Measurements from ENCODE around the gene DCTN2.

Gene DCTN2

DNA sequence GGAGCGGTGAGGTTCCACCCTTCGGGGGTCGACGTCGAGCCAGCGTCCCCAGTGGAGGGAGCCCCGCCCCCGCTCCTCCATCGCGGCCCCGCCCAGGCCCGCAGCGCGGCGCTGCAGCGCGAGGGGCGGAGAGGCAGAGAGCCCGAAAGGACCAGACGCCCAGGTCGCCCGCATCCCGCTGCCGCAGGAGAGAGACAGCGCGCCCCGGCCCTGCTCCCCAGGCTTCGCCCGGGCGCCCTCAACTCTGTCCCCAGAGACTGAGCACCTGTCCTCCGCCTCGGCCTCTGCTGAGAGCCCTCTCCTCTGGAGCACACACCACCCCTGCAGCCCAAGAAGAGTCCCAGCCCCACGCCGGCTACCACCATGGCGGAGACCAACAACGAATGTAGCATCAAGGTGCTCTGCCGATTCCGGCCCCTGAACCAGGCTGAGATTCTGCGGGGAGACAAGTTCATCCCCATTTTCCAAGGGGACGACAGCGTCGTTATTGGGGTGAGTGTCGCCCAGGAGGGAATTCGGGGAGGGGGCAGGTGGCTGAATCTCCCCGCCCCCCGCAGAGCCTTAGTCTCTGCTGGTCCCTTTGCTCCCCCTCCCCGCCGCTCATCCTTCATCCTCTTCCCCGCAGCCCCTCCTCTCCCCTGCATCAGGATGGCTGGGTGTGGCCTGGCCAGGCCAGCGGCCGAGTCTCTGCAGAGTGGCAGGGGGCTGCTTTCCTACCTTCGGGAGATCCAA is 3.1 kb upstream of the DCTN2 start, which contains the start of gene KIF5A:
Gene KIF5A (plus strand): TSS at position 136 of the 732 bp plus-strand sequence. CDS start 228 bp downstream, at position 364.
- peak; percentile 50 to 56 for DNase-seq (ENCODE audit: low read depth in 2 of 2)

DNA sequence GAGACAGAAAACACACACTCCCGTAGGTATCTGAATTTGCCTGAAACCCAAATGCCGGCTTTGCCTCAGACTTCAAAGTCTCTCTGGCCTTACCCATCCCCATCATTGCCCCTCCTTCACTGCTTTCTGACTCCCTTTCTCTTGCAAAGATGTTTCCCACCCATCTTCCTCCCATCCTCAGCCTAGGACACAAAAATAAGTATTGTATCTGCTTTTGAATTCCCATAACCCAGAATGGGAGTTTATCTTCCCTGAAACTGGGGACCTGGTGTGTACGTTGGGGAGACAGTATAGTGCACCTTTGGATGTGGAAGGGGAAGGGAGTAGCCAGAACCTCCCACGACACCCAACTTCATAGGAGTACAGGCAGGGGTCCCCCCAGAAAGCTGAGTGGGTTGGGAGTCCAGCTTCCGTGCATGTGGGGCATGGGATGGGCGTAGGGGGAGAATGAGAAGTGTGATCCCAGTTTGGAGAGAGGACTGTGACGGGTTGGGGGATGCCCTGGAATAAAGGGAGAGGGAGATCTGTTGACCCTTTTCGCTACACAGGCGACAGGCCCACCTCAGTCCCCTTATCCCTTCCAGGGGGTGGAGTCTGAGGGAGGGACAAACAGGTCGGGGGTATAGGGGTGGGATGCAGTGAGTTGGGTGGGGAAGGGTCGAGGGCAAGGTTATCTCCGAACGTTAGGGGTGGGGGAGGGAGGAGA is 2.4 kb upstream of the DCTN2 start:
- no peak for DNase-seq (ENCODE audit: low read depth in 2 of 2)

DNA sequence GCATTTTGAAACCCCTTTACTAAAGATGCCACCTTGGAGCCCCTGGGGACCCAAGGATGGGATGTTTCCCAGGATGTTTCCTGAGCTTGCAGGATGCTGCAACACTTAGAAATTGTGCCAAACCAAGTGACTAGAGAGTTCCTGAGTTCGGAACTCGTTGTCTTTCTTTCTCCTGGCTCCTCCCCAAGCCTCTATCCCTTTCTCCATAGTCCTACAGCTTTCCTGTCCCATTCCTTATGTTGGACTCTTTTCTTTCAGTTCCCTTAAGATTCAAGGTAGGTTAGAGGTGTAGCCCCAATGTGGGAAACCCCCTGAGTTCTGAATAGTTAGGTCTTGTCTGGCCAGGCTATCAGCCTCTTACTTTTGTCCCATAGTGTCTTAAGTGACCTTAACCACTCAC is 1.5 kb upstream of the DCTN2 start:
- no peak for DNase-seq (ENCODE audit: low read depth in 2 of 2)

DNA sequence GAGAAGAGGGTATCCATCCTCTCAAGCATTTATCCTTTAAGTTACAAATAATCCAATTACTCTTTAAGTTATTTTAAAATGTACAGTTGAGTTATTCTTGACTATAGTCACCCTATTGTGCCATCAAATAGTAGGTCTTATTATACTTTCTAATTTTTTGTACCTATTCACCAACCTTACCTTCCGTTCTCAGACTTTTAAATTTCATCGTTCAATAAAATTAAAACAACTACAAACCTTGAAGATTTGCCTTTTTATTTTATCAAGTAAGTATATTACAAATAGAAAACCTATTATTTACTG is 972 bp upstream of the DCTN2 start:
- no peak for DNase-seq (ENCODE audit: low read depth in 2 of 2)

DNA sequence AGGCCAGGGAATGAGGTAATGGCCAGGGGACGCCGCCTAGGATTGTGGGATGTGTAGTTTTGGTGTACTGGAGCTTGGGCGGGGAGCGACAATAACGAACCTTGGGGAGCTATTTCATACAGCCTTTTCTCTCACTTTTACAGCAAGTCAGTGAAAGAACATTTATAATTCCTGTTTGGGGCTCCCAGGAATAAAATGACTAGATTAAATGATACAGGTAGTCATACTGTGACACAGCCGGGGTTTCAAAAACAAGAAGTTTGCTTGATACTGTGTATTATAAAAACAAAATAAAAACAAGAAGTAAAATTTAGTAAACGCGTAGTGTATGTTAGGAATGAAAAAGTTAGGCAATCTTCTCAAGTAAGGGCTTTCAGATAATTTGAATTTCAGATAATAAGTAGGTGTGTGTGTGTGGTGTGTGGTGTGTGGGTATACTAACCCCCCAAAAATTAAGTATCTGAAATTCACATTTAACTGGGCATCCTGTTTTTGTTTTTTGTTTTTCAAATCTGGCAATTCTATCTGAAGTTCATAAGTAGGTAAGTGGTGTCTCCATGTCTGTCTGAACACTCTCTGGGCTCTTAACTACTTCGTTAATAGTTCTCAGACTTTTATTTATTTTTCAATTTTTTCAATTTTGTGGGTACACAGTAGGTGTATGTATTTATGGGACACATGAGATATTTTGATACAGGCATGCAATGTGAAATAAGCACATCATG is 458 bp upstream of the DCTN2 start:
- no peak for DNase-seq (ENCODE audit: low read depth in 2 of 2)

DNA sequence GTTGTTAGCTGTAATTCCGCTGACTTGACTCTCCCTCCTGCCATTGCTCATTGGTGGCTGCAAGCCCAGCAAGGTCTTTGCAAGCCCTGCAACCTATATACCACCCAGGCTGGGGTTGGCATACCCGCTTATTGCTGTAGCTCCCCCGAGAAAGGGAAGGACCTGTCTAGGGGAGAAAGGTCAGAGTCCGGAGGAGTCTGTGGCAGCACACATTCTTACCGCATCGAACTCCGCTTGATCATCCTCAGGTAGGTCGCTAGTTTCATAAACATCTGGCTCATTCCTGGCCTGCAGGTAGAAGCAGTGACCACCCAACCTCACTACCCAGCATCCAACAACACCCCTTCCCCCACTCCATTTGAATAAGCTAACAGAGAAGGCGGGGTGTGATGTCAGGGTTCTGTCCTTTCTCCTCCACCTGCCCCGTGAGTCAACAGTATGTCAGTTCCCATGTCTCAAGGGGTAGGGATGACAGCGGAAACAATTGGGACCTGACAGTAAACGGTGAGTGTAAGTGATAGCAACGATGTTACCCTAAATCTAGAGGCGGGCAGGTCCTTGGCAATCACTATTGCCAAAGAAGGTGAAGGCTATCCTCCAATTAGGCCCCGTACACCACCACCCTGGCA is 1.1 kb downstream of the DCTN2 start:
- DNase-seq (ENCODE audit: low read depth in 2 of 2), result no peak

DNA sequence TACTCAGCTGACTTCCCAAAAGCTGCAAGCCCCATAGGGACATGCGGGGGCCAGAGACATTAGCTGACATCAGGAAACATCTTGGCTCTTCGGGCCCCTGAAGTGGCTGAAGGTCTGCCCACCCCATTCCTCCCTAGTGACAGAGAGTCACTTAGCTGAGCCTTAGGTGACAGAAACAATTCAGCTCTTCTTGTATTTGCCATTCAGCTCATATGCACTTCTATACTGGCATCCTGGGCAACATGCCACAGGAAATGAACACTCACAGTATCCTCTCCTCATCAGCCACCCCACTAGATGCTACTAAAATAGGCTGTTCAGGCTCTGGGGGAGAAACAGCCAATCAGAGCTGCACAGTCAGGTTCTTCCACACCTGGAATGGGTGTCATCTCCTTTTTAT is 3.4 kb downstream of the DCTN2 start:
- DNase-seq (ENCODE audit: low read depth in 2 of 2), result no peak

DNA sequence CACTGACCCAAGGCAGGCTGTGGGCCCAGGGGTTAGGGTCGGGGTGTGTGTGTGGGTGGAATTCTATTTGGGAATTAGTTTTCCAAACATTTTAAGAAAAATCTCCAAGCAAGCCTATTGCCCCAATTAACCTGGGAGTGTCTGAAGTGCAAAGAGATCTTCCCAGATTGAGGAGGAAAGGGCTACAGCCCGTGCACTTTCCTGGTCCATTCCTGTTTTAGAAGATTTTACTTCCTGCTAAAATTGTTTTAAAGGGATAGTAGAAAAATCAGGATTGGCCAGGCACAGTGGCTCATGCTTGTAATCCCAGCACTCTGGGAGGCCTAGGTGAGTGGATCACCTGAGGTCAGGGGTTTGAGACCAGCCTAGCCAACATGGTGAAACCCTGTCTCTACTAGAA is 5.3 kb downstream of the DCTN2 start:
- no peak for DNase-seq (ENCODE audit: low read depth in 2 of 2)

DNA sequence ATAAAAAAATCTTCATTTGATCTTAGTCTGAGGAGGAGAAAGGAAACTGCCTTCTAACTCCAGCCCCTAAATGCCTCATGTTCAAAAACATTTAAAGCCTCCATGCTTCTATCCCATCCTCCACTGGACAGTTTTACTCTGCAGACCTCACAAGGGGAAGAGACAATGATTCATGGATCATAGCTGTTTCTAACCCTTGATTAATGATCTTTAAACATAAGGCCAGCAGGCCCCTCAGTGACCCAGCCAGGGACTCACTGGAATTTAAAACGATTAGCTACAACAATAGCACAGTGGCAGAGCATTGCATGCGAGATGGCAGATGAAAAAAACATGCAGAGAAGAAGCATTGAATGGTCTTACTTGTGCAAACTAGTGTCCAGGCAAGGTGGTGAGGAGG is 6.0 kb downstream of the DCTN2 start:
- no peak for DNase-seq (ENCODE audit: low read depth in 2 of 2)

DNA sequence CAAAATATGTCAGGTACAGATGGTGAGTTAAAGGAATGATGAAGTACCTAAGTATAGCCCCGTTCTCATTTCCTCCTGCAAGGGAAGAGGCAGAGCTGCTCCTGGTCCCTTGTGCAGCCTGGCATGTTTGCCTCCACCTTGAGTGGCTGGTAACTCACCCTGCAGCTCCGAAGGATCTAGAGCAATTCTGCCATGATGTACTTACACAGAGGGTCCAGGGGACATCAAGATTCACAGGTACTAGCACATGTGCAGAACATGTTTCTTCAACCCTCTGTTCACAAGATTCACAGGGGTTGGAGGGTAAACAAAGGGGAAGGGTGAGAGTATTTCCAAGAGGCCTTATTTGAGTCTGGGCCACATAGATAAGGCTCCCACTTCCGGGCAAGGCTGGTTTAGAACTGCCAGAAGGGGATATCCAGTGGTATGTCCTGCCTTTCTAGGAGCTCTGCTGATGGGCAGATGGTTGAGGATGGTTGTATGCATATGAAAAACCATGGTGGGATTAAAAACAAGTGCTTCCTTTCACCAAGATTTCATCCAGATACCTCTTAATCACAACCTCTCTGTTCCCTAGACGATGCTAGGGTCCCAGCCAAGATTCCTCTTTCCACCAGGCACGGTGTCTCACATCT is 7.7 kb downstream of the DCTN2 start:
- DNase-seq (ENCODE audit: low read depth in 2 of 2), result no peak

DNA sequence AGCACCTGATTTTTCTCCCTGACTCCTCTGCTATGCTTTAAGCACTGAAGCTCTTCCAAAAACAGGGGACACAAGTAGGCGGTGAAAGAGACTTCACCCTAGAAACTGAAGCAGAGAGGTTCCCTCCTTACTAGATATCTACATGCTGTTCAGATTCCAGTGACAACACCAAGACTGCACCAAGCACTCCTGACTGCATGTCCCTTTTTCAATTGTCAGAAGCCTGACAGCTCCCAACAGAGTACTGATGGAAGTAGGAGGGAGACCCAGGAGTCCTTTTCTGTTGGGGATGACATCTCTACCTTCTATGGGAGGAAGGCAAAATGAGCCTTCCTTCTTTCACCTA is 10.4 kb downstream of the DCTN2 start:
- no peak for DNase-seq (ENCODE audit: low read depth in 2 of 2)

DNA sequence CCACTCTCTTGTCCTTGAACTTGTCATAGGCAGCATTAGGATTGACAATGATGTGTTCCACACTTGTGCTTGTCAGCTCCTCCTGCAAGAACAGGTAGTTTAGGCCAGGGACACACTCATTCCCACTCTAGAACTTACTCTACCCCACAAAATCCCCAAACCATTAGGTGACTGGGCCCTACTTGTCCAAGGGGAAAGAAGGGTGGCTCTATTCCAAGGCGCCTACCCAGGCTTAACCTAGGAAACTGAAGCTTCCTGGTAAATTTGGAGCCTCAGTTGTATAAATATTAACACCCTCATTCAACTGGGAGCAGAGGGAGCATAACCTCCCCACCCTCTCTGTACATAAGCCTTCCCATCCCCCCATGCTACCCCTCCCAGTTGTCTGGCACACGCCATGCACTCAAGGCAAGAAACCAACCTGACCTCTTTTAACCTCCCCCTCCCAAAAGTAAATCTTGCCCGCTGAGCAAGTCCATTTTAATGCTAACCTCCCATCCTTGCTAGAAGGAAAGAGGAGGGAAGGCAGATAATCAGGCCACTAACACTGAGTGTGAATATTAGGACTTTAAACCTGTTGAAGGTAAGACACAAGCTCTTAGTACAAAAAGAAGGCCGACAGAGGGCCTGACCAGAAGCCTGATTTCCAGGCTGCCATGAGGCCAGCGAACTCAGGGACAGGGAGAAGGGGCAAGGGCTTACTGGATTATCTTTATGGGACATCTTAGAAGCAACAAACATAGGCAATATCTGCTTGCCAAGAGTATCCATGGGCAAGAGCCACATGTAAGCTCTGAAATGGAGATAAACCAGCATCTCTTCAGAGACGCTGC is 11.0 kb downstream of the DCTN2 start:
- DNase-seq (ENCODE audit: low read depth in 2 of 2), result no peak

DNA sequence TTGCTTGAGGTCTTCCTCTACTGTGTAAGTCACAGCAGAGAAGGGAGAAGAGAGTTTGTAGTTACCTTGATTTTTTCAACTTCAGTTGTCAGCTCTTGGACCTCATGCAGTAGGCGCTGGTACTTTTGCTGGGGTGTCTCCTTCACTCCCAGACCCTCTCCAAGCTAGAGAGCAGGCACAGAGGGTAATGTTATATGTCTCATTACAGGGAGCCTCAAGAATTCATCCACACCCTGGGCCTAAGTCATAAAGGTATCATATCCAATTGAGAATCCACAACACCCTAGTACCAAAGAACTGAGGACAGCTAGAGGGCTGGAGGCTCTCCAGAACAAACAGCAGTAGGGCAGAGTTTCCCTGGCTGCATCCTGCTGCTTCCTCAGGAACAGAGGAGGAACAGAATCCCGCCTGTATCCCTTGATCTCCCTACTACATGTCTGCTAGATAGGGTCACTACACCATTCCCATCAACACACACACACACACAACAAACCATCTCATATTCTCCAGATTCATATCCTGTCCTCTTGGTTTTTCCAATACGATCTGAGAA is 11.9 kb downstream of the DCTN2 start:
- no peak for DNase-seq (ENCODE audit: low read depth in 2 of 2)

DNA sequence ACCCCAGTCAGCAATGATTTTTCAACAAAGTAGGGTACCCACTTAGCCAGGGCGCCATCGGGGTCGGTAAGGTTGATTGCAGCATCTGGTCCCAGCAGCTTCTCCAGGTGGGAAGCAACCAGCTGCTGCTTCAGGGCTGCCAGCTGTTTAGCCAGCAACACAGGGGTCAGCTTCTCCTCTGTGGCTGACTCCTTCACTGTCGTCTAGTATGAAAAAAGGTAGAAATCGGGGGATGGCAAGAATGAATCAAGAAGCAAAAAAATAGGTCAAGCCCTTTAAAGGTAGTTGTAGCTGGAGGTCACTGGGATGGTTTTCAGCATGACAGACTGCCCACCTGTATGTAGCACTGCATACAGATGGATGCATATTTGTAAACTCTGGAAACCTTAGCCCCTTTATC is 12.7 kb downstream of the DCTN2 start:
- DNase-seq (ENCODE audit: low read depth in 2 of 2), result no peak

DNA sequence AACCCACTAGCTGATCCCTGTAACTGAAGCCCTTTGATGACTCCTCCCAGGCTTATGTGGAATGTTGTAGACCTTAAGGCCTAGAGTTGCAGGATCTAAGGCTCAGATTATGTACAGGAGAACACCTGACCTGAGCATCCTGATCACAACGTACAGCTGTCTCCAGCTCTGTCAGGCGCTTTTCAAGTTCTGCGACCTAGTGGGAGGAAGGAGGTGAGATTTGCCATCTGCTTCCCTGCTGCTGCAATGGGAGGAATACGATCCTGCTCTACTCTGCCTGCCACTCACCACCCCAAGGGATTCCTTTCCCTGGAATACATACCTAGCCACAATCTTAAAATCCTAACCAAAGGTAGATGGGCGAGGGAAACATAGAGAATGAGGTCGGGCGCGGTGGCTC is 13.9 kb downstream of the DCTN2 start:
- no peak for DNase-seq (ENCODE audit: low read depth in 2 of 2)

DNA sequence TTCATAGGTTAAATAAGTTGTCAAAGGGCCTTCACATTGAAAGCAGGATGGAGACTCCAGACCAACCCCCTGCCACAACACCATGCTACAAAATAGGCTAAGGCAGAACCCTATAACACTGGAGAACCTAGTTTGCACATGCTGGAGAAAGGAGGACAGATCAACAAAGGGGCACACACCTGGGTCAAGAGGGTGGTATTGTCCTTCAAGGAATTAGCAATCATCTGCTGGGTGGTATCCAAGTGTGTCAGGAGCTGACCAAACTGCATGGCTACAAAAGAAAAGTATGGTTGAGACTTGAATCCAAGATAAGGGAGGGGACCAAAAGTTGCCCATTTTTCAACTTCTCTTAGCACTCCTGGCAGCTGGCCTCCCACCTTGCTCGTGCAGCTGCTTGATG is 15.2 kb downstream of the DCTN2 start:
- DNase-seq (ENCODE audit: low read depth in 2 of 2), result no peak

DNA sequence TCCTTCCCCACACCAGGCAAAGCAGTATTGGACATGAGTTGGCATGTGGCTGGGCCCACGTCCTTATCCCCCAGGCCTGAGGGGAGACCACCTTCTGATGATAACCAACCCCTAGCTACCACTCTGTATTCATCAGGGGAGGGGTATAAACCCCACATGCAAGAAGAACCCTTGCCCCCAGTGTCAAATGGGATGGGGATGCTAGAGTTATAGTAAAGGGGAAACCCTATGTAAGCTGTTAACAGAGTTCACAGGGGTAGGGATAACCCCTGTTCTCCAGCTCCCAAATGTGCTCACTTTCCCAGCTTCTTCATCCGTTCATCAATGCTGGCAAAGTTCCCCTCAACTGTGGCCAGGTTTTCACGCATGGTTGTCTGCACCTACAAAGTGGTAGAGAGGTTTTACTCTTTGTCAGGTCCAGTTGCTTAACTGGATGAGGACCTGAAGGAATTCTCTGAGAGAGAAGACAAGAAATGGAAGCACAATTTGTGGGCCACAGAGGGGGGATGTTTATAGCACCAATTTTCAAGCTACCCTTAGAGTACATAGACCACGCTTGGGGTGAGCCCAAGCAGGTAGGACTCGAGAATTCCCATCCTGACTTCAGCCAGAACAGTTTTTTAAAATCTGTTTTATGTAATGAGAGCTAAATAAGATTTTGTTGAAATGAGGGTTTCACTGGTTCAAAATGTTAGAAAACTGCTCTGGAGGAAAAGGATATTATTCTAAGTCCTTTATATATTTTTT is 16.4 kb downstream of the DCTN2 start:
- DNase-seq (ENCODE audit: low read depth in 2 of 2), result no peak

DNA sequence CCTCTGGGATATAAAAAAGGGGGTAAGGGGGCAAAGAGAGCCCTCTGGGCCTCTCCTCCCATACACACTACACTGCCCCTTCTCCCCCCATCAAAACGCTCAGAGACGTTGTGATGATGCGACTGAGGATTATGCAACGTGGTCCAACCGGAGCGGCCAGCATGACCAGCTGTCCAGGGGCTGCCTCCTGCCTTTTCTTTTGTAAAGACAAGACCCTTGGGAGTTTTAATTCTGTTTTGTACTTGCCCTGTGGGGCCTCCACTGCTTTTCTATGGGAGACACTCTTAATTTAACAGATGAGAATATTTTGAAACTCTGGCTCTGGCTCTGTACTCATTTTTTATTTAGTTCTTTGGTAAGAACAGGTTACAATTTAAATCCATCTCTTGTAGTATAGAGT is 17.2 kb downstream of the DCTN2 start:
- DNase-seq (ENCODE audit: low read depth in 2 of 2), result no peak

DNA sequence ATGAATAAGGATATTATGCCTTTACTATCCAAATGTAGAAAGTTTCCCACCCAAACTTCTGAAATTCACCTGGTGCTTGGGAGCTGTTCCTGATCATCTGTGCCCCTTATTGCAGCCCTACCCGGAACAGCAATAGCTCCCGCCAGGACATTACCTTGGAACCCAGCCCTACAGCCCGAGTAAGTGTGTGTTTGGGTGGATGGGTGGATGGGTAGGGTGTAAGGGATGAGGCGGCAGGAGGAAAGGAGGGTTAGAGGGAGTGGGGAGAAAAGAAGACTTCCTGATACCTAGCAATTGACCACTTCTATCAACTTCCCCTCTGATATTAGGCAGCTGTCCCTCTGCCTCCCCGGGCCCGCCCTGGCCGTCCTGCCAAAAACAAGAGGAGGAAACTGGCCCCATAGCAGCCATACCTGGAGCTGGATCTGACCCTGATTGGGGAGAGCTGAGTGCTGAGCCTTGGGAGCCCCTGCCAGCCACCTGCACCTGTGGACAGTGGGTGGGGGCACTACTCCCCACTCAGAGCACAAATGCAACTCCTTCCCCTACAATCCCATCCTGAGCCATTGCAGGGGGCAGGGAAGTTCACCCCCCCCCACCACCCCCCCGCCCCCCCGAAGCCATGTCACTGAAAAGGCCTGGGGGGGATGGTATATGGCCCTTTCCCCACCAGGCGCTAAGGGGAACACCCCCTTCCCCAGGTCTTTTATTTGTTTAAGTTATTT is 18.0 kb downstream of the DCTN2 start:
- DNase-seq (ENCODE audit: low read depth in 2 of 2), result no peak

DNA sequence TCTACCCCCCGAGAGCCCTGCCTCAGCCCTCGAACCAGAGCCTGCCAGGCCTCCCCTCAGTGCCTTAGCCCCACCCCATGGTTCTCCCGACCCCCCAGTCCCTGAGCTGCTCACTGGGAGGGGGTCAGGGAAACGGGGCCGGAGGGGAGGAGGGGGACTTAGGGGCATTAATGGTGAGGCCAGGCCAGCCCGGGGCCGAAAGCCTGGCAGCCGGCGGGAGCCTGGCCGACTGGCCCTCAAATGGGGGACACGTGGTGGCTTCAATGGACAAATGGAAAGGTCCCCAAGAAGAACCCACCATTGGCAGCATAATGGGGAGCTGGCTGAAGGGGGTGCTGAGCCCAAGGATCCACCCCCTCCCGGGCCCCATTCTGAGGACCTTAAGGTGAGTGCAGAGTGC is 18.8 kb downstream of the DCTN2 start:
- no peak for DNase-seq (ENCODE audit: low read depth in 2 of 2)
